ENCODE measurements around the gene ORAI2.
"Not testable (repeated sequence)": the region's sequence is repeated elsewhere in the genome, so short reads cannot be mapped to it uniquely, and the experiment has no call there.

DNA sequence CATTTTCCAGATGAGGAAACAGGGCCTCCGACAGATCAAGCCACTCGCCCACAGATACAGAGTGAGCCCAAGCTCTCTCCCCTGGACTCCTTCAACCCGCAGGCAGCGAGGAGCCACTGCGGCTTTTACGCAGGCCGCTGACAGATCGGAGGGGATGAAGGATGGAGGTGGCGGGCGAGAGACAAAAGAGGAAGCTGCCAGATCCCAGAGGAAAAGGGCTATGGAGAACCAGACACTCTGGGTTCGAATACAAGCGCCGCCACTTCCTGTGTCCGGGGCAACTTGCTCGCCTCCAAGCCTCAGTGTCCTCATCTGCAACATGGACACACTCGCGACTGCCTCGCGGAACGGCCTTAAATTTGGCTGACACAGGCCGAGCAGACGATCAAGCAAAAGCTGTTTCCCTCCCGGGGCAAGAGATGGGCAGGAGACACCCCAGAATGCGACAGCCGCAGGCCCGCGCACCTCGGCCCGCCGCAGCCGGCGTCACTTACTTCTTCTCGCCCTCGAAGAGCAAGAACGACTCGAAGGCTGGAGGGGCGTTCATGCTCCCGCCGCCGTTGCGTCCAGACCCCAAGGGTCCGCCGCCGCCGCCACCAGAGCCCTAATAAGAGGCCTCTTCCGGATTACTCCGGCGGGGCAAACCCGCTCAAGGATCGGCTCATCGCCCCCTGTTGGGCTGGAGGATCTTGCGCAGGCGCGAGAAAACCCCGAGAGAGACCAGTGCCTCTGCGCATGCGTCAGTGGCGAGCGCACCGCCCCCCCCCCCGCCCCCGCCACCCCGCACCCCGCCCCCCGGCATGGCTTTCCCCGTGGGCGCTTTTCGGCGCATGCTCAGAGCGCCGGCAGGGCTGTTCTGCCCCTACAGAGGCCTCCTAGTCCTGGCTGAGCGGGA, 45.2 kb downstream of the ORAI2 start, which contains the start of gene POLR2J:
- not testable (repeated sequence) for TF ChIP-seq EZH2 (IDR thresholded peaks at IDR 0.05; ENCODE audit: low read length); CTCF (optimal IDR thresholded peaks at IDR 0.05 in 1 of 3, IDR thresholded peaks at IDR 0.05 in 1 of 3, conservative IDR thresholded peaks at IDR 0.05 in 1 of 3; ENCODE audit: extremely low read depth in 1 of 3, insufficient read depth in 2 of 3, low read length in 3 of 3)
